ENCODE results near the gene C14orf132.

Gene C14orf132

DNA sequence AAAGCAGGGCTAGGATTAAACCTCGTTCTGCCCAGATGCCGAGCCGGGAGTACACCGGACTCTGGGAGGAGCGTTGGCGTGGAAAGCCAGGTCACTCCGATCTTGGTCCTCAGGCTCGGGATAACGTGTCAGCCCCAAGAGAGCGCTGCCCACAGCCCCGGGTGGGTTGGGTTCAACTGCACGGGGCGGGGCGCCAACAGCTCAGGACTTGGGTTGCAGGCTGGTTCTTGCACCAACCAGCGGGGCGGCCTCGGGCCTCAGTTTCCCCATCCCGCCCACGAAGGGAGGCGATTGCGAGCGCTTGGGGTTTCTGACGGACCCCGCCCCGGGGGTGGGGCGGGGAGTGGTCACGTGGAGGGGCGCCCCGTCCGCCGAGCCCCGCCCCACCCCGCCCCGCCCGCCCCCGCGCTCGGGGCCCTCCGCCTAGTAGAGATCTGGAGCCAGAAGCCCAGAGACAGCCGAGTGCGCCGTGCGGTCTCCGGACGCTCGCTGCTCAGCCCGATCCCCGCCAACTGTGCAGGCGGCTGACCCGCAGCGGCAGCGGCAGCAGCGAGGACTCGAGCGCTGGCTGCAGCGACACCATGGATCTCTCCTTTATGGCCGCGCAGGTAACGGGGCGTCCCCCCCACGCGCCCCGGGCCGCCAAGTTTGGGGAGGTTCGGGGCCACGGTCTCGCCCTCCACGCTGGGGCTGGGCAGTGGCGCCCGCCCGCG lies at the start of gene C14orf132:
C14orf132 (plus strand) TSS at position 443 of the 713 bp plus-strand sequence; CDS start at position 582, 139 bp downstream.
- TF ChIP-seq, protein P1, sequence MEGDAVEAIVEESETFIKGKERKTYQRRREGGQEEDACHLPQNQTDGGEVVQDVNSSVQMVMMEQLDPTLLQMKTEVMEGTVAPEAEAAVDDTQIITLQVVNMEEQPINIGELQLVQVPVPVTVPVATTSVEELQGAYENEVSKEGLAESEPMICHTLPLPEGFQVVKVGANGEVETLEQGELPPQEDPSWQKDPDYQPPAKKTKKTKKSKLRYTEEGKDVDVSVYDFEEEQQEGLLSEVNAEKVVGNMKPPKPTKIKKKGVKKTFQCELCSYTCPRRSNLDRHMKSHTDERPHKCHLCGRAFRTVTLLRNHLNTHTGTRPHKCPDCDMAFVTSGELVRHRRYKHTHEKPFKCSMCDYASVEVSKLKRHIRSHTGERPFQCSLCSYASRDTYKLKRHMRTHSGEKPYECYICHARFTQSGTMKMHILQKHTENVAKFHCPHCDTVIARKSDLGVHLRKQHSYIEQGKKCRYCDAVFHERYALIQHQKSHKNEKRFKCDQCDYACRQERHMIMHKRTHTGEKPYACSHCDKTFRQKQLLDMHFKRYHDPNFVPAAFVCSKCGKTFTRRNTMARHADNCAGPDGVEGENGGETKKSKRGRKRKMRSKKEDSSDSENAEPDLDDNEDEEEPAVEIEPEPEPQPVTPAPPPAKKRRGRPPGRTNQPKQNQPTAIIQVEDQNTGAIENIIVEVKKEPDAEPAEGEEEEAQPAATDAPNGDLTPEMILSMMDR (conservative IDR thresholded peaks at IDR 0.05) = no peak
- H3K27ac ChIP-seq = peak within 1 kb of the TSS; percentile 70; the same call in 1 of the 2 replicates

DNA sequence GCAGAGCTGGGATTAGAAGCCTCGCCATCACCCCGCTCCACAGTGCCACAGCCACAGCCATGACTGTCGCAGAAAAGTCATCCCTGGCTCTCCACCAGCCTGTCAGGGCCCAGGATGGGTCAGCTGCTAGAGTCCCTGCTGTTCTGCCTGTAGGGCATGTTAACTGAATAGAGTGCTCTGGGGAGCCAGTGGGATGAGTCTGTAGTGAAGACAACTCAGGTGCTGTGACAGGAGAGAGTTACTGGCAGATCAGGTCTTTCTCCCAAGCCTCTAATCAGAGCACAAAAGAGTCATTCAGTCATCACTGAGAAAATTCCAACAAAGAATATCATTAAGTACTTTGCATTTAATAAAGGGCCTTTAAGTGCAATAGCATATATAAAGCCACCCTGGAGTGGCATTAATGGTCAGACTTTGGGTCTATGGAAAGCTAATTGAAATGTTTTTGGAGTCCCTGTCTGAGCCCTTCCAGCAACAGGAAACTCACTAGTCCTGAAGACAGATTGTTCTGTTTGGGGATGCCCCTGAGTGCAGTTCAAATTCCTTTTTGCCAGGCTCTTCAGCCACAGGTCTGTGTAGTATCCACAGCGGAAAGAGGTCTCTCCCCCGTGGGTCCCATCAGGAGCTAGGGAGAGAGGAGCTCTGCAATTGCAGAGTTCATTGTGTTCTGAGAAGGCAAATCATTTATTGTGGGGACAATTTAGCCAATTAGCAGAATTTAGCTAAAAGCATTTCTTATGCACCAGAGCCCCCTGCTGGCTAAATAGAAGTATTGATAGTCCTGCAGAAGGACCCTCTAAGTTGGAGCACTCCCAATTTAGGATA lies 45.2 kb upstream of the C14orf132 start:
- H3K27ac ChIP-seq = no peak overlapping the region
- TF ChIP-seq, protein P1 (conservative IDR thresholded peaks at IDR 0.05) = peak; percentile 82

DNA sequence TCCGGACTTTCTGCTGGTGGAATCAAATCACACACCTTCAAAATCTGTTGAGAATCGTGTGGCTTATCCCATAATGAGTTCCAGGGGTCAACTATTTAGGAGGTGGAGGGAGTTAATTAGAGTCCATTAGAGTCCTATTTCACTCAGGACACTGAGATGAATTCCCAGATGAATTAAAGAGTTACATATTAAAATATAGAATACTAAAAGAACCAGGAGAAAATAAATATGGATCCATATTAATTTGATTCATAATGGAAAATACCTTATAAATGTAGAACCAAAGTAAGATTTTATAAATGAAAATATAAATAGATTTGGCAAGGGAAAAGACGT lies 44.6 kb upstream of the C14orf132 start:
- TF ChIP-seq, protein P1 (conservative IDR thresholded peaks at IDR 0.05) = peak; percentile 61
- no peak overlapping the region for H3K27ac ChIP-seq

DNA sequence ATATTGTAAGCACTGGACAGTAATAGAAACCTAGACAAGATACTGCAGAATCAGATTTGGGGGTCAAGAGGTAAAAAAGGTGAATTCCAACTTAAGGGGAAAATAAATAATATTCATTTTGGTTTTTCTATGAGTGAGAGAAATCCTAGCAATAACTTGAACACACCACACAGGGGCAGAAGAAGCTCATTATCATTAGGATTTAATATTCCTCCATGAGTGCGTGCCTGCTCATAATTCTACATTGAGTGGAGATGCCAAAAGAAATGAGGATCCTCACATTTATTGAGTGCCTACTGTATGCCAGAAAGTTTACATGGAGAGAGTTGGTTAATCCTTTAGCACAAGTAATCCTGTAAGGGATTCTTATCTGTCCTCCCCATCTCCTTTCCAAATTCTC lies 40.5 kb upstream of the C14orf132 start:
- no peak overlapping the region for H3K27ac ChIP-seq
- TF ChIP-seq, protein P1 (conservative IDR thresholded peaks at IDR 0.05) = peak; percentile 72

DNA sequence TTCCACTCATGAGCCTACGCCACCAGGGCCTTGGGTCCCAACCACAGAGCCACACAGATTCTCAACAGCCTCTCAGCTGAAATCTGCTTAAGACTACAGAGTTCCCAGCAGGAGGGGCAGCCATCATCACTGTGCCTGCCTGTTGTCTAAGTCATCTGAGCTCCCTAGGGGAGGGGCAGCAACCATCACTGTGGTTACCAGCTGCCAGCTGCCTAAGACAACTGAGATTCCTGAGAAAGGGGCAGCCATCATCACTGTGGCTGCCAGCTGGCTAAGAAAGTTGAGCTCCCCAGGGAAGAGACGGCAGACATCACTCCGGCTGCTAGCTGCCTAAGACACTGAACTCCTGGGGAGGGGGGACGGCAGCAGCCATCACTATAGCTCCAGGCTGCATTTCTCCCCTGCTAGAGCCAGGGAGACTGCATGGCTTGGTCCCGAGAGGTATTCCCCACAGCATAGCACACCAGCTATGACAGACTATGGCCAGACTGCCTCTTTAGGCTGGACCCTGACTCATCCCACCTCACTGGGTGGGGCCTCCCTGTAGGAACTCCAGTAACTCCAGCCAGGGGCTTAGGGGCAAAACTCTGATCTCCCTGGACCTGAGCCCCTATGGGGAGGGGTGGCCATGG lies 37.2 kb upstream of the C14orf132 start:
- H3K27ac ChIP-seq = no peak overlapping the region
- TF ChIP-seq, protein P1 (conservative IDR thresholded peaks at IDR 0.05) = no peak

DNA sequence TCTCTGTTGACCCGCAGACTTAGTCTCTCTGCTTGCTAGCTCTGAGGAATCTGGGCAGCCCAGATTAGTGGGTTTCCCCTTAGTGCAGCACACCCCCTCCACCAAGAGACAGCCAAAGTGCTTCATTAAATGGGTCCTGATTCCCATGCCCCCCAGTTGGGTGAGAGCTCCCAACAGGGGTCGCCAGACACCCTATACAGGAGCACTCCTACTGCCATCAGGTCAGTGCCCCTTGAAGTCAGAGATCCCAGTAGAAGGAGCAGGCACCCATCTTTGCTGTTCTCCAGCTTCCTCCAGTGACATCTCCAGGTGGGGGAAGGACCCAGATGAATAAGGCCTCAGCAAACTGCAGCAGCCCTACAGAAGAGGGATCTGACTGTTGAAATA lies 36.7 kb upstream of the C14orf132 start:
- H3K27ac ChIP-seq = no peak overlapping the region
- TF ChIP-seq, protein P1 (conservative IDR thresholded peaks at IDR 0.05) = no peak

DNA sequence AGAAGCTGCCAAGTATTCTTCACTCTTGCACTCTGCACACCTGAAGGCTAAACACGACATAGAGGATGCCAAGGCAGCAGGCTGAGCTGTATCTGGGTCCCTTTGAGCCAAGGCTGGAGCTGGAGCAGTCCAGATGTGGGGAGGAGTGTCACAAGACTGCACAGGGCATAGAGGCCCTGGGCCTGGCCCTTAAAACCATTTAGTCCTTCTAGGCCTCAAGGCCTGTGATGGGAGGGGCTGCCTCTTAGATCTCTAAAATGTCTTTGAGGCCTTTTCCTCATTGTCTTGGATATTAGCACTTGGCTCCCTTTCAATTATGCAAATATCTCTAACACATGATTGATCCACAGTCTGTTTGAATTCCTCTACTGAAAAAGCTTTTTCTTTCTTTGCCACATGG lies 28.0 kb upstream of the C14orf132 start:
- TF ChIP-seq, protein P1 (conservative IDR thresholded peaks at IDR 0.05) = no peak
- H3K27ac ChIP-seq = no peak overlapping the region

Data from VCaP (cell line).